D721Med (cell line): Measurements from ENCODE around the gene APC2.

ENCODE experiments used
- DNase-seq: peaks from one replicate; pipeline ENCODE4 v3.0.0; 2011; ENCODE audit warnings: low spot score; ENCODE audit not compliant: insufficient read length
- FAIRE-seq: peaks from 2 replicates; lab custom pipeline; 2011; peaks lifted over from hg19 to GRCh38; lab: Jason Lieb, UNC
- CTCF ChIP-seq: IDR thresholded peaks from 2 replicates; pipeline ENCODE4 v1.5.1; 2012; ENCODE audit warnings: mild to moderate bottlenecking, control low read depth; ENCODE audit not compliant: insufficient read depth; ENCODE audit errors: missing control alignments

APC2 gene, protein sequence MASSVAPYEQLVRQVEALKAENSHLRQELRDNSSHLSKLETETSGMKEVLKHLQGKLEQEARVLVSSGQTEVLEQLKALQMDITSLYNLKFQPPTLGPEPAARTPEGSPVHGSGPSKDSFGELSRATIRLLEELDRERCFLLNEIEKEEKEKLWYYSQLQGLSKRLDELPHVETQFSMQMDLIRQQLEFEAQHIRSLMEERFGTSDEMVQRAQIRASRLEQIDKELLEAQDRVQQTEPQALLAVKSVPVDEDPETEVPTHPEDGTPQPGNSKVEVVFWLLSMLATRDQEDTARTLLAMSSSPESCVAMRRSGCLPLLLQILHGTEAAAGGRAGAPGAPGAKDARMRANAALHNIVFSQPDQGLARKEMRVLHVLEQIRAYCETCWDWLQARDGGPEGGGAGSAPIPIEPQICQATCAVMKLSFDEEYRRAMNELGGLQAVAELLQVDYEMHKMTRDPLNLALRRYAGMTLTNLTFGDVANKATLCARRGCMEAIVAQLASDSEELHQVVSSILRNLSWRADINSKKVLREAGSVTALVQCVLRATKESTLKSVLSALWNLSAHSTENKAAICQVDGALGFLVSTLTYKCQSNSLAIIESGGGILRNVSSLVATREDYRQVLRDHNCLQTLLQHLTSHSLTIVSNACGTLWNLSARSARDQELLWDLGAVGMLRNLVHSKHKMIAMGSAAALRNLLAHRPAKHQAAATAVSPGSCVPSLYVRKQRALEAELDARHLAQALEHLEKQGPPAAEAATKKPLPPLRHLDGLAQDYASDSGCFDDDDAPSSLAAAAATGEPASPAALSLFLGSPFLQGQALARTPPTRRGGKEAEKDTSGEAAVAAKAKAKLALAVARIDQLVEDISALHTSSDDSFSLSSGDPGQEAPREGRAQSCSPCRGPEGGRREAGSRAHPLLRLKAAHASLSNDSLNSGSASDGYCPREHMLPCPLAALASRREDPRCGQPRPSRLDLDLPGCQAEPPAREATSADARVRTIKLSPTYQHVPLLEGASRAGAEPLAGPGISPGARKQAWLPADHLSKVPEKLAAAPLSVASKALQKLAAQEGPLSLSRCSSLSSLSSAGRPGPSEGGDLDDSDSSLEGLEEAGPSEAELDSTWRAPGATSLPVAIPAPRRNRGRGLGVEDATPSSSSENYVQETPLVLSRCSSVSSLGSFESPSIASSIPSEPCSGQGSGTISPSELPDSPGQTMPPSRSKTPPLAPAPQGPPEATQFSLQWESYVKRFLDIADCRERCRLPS (N-terminal part only)

DNA sequence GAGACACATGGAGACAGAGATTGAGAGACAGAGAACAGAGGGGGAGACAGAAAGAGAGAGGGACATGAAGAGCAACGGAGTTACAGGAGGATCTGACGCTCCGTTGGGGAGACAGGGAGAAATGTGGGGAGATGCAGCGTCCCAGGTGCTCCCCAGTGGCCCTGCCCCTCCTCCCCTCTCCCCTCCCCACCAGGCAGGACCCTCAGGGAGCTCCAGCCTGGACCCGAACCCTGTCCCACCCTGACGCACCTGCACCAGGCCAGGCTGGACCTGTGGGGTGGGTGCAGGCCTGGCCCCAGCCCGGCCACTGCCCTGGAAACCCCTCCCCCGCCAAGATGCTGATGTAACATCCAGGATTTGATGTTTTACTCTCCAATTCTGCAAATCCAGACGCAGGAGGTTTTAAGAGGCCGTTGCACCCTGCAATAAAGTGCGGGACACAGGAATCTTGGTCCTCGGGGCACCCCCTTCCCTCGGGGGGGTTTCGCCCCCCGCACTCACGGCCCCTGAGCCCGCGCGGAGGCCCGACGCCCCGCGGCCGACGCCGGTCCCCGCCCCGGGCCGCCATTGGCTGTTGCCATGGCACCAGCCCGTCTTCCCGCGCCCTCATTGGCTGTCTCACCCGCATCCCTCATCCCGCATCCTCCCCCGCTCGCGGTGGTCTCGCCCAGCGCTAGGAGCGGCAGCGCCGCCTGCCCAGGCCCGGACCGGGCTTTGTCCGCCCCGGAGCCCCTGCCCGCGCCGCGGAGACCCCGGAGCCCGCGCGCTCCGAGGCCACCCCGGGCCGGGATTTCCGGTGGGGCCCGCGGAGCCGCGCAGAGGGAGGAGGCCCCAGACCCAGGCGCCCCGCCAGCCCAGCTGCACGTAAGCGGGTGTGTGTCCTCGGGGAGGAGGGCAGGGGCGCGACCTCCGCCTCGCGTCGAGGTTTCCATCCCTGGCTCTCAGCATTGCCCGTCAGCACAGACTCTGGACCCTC, at the start of gene APC2:
Gene APC2 (plus strand): TSS at position 655 of the 976 bp plus-strand sequence. CDS start 2,881 bp downstream, outside the sequence.
- no peak for TF ChIP-seq CTCF
- DNase-seq (peak; percentile 100), FAIRE-seq (no peak)

- no peak for TF ChIP-seq CTCF
- FAIRE-seq = no peak
- no peak for DNase-seq
Observed at GRCh38 chr19:1400281-1401137, 49.4 kb upstream of the APC2 start.

DNA sequence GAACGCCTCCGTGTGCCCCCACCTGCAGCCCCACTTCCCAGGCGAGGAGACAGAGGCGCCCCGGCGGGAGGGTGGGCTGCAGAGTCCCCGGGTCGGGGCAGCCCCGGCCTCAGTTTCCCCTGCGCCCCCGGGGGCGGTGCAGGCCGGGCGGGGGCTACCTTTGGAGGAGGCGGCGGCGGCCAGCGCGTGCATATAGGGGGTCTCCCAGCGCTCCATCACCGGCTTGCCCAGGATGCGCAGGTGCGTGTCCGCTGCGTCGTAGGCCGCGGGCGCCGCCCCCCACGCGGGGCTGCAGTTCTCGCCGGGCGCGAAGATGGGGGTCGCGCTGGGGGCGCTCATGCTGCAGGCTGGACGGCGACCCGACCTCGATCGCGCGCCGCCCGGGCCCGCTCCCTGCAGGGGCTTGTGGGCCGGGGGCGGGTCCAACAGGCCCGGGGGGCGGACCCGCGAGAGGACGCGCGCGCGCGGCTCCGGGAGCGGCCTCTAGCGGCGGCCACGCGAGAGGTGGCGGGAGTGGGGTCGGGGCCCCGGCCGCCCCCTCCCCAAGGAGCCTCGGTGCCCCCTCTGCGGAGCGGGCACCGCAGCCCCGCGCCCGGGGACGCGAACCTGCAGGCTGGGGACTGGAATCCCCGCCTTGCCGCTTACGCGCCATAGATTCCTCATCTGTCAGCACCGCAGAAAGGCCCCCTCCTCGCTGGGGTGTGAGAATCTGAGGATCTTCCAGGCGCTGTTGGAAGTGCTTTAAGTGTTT, 48.6 kb upstream of the APC2 start, which contains the start of gene GAMT:
Gene GAMT (minus strand): TSS at position 405 of the 751 bp plus-strand sequence. CDS start 66 bp downstream, at position 339.
- FAIRE-seq (no peak), DNase-seq (peak; percentile 90)
- peak; percentile 40 for TF ChIP-seq CTCF

DNA sequence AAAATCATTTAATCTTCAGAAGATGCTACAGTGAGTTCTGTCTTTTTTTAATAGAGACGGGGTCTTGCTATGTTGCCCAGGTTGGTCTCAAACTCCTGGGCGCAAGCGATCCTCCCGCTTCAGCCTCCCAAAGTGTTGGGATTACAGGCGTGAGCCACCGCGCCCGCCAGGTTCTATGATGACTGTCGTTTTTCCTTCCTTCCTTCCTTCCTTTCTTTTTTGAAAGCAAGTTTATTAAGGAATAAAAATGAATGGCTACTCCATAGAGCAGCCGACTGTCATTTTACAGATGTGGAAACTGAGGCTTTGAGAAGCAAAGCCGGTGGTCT, 48.1 kb upstream of the APC2 start:
- no peak for TF ChIP-seq CTCF
- DNase-seq (no peak), FAIRE-seq (no peak)

- no peak for TF ChIP-seq CTCF
- DNase-seq = no peak
- FAIRE-seq = no peak
Observed at GRCh38 chr19:1402411-1403070, 47.4 kb upstream of the APC2 start.
